GM19328 (cell line): ENCODE results near the gene KLHL28.

Experiments used
- ATAC-seq: cut with Tn5 transposase; IDR thresholded peaks from one replicate; pipeline ENCODE4 v1.9.1; 2021; ENCODE audit warnings: mild to moderate bottlenecking, moderate library complexity; ENCODE audit not compliant: unreplicated experiment

The KLHL28 gene

GRCh38 chr14:44960646-44961045 is 1.1 kb downstream of the KLHL28 start:
- ATAC-seq, result no peak

DNA sequence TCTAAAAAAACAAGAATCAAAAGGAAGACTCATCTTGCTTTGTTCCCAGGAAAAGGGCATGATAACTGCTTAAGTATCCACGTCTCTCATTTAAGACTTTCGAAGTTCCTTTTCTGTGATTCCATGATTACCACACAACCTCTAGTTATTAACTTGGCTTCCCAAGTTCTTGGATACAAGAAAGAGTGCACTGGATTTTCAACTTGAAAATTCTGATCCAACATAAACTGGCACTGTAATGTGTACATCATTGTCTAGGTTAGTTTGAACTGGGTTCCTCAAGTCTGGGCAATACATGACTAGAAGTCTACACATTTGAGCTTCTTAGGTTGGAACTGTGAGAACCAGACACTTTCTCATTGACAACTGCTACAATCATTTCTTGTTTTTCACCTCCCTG is 1.6 kb downstream of the KLHL28 start:
- no peak for ATAC-seq

DNA sequence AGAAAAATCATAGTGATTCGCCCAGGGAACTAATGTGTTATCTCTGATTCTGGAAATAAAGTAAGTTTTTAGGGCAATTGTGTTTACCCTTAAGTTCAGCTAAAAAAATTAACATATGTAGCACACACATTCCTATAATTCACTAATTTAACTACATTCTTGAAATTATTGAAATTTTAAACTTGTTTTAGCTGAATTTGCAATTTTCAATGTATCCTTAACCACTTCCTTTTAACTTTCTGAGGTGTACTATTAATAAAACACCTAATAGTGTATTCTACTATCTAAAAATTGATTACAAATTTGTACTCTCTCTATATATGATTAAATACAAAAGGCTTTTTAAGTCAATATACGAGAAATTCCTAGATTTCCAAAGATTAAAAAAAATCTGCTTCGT is 2.2 kb downstream of the KLHL28 start:
- ATAC-seq, result no peak

DNA sequence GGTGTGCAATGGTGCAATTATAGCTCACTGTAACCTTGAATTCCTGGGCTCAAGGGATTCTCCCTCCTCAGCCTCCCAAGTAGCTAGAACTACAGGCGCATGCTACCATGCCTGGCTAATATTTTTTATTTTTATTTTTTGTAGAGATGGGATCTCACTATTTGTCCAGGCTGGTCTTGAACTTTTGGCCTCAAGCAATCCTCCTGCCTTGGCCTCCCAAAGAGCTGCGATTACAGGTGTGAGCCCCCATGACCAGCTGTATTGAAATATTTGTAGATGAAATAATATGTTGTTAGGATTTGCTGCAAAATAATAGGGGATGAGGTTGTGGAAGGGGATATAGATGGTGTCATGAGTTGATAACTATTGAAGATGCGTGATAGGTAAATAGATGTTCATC is 4.9 kb downstream of the KLHL28 start:
- no peak for ATAC-seq

- no peak for ATAC-seq
These were observed 6.2 kb downstream of the KLHL28 start for GRCh38 chr14:44955528-44955927.

GRCh38 chr14:44954750-44955149 is 7.0 kb downstream of the KLHL28 start:
- ATAC-seq, result no peak

DNA sequence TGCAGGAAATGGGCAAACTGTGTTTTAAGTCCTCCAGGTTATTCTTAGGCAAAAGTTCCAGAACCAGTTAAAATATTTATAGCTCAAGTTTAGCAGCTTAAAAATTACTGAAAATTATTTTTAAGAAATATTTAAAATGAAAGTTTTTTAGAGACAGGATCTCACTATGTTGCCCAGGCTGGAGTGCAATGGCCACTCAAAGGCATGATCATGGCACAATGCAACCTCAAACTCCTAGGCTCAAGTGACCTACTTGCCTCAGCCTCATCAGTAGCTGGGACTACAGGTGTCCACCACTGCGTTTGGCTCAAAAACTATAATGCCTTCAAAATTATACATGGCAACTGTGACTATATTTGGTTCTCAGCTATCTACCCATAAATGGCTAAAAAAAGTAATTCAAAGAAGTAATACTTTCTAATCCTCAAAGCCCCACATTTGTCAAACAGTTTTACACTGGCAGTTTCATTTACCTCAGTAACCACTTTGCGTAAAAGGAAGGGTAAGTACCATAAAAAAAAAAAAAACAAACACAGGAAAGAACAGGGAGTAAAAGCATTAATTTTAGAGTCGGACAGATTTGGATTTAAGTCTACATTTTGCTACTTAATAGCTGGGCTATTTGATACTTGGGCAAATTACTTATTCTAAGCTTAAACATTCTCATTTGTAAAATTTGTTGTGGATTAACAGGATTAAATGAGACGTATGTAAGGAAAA is 9.2 kb downstream of the KLHL28 start:
- ATAC-seq, result no peak

GRCh38 chr14:44951051-44951450 is 10.7 kb downstream of the KLHL28 start:
- no peak for ATAC-seq

DNA sequence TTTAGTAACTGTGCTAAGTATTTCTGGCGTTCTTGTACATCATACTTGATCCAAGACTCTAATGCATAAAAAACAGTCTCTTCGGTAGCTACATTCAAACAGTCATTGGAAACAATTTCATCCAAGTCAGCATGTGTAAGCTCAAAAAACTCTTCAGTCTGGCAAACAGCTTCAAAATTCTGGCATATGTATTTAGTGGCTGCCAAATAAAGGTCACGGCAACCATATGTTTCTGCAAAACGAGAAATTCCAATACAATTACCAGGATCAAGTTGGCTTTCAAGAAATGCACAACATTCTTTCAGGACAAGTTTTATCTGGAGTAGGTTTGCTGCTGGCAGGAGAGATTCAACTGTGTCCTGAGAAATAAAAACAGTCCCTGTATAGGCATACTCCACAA is 16.5 kb downstream of the KLHL28 start:
- no peak for ATAC-seq

- ATAC-seq, result no peak
These were observed 17.6 kb downstream of the KLHL28 start for GRCh38 chr14:44944107-44944506.

DNA sequence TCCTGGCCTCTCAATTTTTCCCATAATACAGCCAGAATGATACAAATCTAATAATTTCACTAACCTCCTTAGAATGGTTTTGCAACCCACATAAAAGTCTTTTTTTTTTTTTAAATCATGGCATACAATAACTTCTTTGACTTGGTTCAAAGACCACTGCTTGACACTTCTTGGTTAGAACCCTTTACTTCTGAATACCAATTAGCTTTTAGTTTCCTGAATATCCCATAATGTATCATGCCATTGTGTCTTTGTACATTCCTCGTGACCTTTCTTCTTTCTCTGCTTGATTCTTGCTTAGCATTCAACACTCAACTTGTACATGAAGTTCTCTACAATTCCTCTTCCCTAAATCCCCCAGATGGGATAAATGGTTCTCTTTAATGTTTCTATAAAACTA is 19.3 kb downstream of the KLHL28 start:
- no peak for ATAC-seq

- no peak for ATAC-seq
These were observed 20.2 kb downstream of the KLHL28 start for GRCh38 chr14:44941591-44941990.

- no peak for ATAC-seq
These were observed 20.8 kb downstream of the KLHL28 start for GRCh38 chr14:44940944-44941343.

GRCh38 chr14:44940211-44940610 is 21.5 kb downstream of the KLHL28 start:
- no peak for ATAC-seq

DNA sequence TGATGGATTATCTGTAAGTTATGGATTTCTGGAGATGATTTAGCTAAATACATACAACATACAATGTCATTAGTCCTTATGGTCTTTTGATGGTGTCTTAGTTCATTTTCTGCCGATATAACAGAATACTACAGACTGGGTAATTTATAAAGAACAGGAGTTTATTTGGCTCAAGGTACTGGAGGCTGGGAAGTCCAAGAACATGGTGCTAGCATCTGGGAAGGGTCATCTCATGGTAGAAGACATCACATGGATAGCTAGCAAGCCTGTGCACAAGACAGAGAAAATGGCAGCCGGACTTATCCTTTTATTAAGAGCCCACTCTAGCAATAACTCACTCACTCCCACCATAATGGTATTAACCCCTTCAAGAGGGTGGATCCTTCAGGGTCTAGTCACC is 24.2 kb downstream of the KLHL28 start:
- no peak for ATAC-seq

- no peak for ATAC-seq
These were observed 26.6 kb downstream of the KLHL28 start for GRCh38 chr14:44935155-44935554.

DNA sequence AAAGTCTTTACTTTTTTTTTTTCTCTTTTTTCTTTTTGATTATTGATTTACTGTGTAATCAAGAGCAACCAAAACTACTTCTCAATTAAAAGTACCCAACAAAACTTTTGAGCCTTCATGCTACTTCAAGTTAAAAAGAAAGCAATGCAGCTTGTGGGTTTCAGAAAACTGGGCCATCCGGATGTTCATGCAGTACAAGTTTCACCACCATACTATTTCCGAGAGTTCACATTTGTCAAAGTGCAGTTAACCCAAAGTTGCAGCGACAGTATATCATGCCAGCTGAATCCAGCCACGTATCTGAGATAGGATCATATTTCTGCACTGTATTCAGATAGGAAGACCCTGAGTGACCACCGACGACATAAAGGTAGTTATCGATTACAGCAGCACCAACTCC is 33.0 kb downstream of the KLHL28 start:
- no peak for ATAC-seq

DNA sequence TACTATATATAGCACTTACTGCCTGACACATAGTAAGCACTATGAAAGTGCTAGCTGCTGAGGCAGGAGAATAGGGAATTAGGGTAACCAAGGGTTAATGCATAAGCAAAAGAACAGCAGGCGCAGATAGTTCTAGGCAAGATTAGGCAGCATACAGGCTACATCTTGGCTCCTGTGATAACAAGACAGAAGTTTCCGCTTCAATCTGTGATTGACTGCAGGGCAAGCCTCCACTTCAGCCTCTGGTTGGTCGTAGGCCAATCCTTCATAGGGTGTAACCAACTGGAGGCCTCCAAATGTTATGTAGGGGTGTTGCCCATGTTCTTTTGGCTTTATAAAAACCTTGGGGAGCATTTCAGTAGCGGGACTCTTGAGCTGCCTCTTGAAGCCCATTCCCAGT is 46.9 kb downstream of the KLHL28 start:
- ATAC-seq, result no peak

DNA sequence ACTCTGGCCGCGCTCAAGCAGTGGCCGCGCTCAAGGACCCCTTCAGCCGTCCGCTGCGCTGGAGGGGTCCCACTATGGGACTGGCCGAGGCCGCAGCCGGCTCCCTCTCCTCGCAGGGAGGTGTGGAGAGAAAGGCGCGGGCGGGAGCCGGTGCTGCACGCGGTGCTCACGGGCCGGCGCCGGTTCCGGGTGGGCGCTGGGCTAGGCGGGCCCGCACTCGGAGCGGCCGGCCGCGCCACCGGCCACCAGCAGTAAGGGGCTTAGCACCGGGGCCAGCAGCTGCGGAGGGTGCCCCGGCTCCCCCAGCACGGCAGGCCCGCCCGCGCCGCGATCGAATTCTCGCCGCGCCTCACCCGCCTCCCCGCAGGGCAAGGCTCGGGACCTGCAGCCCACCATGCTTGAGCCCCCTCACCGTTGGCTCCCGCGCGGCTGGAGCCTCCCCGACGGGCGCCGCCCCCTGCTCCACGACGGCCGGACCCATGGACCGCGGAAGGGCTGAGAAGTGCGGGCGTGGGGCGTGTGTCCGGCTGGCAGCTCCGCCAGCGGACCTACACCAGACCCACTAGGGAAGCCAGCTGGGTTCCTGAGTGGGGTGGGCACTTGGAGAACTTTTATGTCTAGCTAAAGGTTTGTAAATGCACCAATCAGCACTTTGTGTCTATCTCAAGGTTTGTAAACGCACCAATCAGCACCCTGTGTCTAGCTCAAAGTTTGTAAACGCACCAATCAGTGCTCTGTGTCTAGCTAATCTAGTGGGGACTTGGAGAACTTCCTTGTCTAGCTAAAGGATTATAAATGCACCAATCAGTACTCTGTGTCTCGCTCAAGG is 49.5 kb downstream of the KLHL28 start:
- no peak for ATAC-seq

GRCh38 chr14:44910821-44911220 is 50.9 kb downstream of the KLHL28 start:
- no peak for ATAC-seq

- no peak for ATAC-seq
These were observed 60.1 kb downstream of the KLHL28 start for GRCh38 chr14:44901696-44902095.

DNA sequence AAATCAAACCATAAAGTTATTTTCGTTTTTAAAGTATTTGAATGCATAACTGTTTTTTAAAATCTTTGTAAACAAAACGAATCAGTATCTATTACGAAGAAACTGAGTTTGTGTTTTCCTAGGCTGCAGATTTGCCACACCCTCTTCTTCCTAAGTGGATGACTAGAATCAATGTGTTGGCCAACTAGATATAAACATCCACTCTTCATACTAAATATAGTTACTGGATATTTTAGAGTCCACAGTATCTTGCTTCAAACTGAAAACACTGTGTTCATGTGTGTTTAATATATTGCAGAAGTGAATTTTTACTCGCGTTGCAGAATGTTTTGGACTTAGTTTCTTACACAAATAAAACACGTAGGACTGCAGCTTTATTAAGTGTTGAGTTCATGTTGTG is 63.2 kb downstream of the KLHL28 start:
- ATAC-seq, result no peak

GRCh38 chr14:44897845-44898151 is 63.9 kb downstream of the KLHL28 start:
- no peak for ATAC-seq
